Suprapubic skin (tissue), 4 donors: ENCODE data around the gene MYADM.

Source experiments
- POLR2A ChIP-seq, 2 donors: fragments of 450-650 bp; IDR thresholded peaks; one replicate each; pipeline ENCODE4 v1.6.1; 2017; ENCODE audit warnings: antibody characterized with exemption in 2 of 2, mild to moderate bottlenecking in 2 of 2, moderate library complexity in 2 of 2
- POLR2AphosphoS5 ChIP-seq, 3 donors: sonication (generic); formaldehyde crosslinking; IDR thresholded peaks; one replicate each; pipeline ENCODE4 v1.6.1; 2017; ENCODE audit warnings: antibody characterized with exemption in 3 of 3
- TF ChIP-seq, protein P1 (sequence below), 2 donors: fragments of 200-600 bp in 1 of 2; fragments of 450-650 bp in 1 of 2; sonication (generic) in 1 of 2; IDR thresholded peaks; one replicate each; pipeline ENCODE4 v1.5.1; 2016 to 2019; ENCODE audit warnings: antibody characterized with exemption in 2 of 2, mild to moderate bottlenecking in 1 of 2, moderate library complexity in 1 of 2

DNA sequence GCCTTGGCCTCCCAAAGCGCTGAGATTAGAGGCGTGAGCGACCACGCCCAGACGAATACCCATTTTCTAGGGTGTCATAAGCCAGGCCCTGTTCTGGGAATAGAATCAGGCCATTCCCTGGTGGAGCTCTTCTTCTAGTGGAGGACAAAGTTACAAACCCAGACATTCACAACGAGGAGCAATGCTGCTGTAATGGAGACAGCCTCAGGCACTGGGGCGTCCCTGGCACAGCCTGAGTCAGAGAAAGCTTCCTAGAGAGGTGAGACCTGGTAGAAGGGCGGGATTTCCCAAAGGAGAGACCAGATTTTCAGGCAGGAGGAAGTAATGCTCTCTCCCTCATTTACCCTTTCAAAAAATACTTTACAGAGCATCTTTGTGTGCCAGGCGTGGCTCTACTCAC, 27.0 kb downstream of the MYADM start:
- no peak for TF ChIP-seq POLR2A (IDR thresholded peaks at IDR 0.05)
- TF ChIP-seq, protein P1, sequence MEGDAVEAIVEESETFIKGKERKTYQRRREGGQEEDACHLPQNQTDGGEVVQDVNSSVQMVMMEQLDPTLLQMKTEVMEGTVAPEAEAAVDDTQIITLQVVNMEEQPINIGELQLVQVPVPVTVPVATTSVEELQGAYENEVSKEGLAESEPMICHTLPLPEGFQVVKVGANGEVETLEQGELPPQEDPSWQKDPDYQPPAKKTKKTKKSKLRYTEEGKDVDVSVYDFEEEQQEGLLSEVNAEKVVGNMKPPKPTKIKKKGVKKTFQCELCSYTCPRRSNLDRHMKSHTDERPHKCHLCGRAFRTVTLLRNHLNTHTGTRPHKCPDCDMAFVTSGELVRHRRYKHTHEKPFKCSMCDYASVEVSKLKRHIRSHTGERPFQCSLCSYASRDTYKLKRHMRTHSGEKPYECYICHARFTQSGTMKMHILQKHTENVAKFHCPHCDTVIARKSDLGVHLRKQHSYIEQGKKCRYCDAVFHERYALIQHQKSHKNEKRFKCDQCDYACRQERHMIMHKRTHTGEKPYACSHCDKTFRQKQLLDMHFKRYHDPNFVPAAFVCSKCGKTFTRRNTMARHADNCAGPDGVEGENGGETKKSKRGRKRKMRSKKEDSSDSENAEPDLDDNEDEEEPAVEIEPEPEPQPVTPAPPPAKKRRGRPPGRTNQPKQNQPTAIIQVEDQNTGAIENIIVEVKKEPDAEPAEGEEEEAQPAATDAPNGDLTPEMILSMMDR (IDR thresholded peaks at IDR 0.05): no peak
- no peak for TF ChIP-seq POLR2AphosphoS5 (IDR thresholded peaks at IDR 0.05)
